ENCODE measurements around the gene SYNRG.

SYNRG gene

GRCh38 chr17:37492167-37492566 lies 117.1 kb downstream of the SYNRG start:
- CTCF ChIA-PET = interaction anchor here (0.5 kb wide), 1 partner anchor 53 kb away, joined by 4 read pairs; no protein-coding TSS in a partner anchor
- no peak overlapping the region for H3K27ac ChIP-seq
- DNase-seq (ENCODE audit: low spot score) = no peak
- TF ChIP-seq CTCF (conservative IDR thresholded peaks at IDR 0.05; ENCODE audit: low read depth) = no peak
- POLR2A ChIA-PET (ENCODE audit: low non-redundant PET) = interaction anchor here (0.8 kb wide), 1 partner anchor 87 kb away, joined by 9 read pairs; no protein-coding TSS in a partner anchor

GRCh38 chr17:37490638-37491614 lies 118.3 kb downstream of the SYNRG start:
- peak overlapping the region; percentile 98 for H3K27ac ChIP-seq
- DNase-seq (ENCODE audit: low spot score) = peak; percentile 86
- CTCF ChIA-PET = interaction anchor here (0.6 kb wide), 3 partner anchors 26 to 131 kb away, joined by 3 to 6 read pairs (median 4); no protein-coding TSS in a partner anchor
- POLR2A ChIA-PET (ENCODE audit: low non-redundant PET) = interaction anchor here (0.7 to 0.8 kb wide), 2 partner anchors 21 to 85 kb away, joined by 3 to 9 read pairs; no protein-coding TSS in a partner anchor
- TF ChIP-seq CTCF (conservative IDR thresholded peaks at IDR 0.05; ENCODE audit: low read depth) = no peak

GRCh38 chr17:37490022-37490587 lies 119.1 kb downstream of the SYNRG start:
- ChIA-PET POLR2A (ENCODE audit: low non-redundant PET) (interaction anchor here (0.6 to 0.7 kb wide), 2 partner anchors 15 to 21 kb away, joined by 3 read pairs; no protein-coding TSS in a partner anchor), CTCF (interaction anchor here (0.6 kb wide), 1 partner anchor 27 kb away, joined by 6 read pairs; no protein-coding TSS in a partner anchor)
- peak; percentile 27 for TF ChIP-seq CTCF (conservative IDR thresholded peaks at IDR 0.05; ENCODE audit: low read depth)
- peak overlapping the region; percentile 98 for H3K27ac ChIP-seq
- no peak for DNase-seq (ENCODE audit: low spot score)

- TF ChIP-seq CTCF (conservative IDR thresholded peaks at IDR 0.05; ENCODE audit: low read depth) = no peak
- peak; percentile 88 for DNase-seq (ENCODE audit: low spot score)
- CTCF ChIA-PET = no interaction called here
- peak within 1 kb of the TSS; percentile 98 for H3K27ac ChIP-seq
- POLR2A ChIA-PET (ENCODE audit: low non-redundant PET) = interaction anchor here (0.6 kb wide), 1 partner anchor 14 kb away, joined by 3 read pairs; no protein-coding TSS in a partner anchor
Measured at GRCh38 chr17:37489197-37490001, 119.8 kb downstream of the SYNRG start, which contains the start of gene DUSP14. TSS of gene DUSP14 (plus strand) at chr17:37489891. CDS start at chr17:37512273, 22,382 bp downstream.

- ChIA-PET CTCF (no interaction called here), POLR2A (ENCODE audit: low non-redundant PET) (no interaction called here)
- no peak for TF ChIP-seq CTCF (conservative IDR thresholded peaks at IDR 0.05; ENCODE audit: low read depth)
- DNase-seq (ENCODE audit: low spot score) = peak; percentile 92
- peak overlapping the region; percentile 98 for H3K27ac ChIP-seq
Measured at GRCh38 chr17:37488607-37489196, 120.5 kb downstream of the SYNRG start.

Data from RWPE1 (cell line).